ENCODE results near the gene NKD2.
"Not testable (repeated sequence)": the region's sequence is repeated elsewhere in the genome, so short reads cannot be mapped to it uniquely, and the experiment has no call there.

The NKD2 gene

GRCh38 chr5:1008451-1009358 lies at the start of gene NKD2:
Gene NKD2 (plus strand): TSS chr5:1008802. CDS start chr5:1009058, 256 bp downstream.
- no peak for DNase-seq

- DNase-seq, result no peak
Observed at GRCh38 chr5:959581-960531, 48.7 kb upstream of the NKD2 start.

DNA sequence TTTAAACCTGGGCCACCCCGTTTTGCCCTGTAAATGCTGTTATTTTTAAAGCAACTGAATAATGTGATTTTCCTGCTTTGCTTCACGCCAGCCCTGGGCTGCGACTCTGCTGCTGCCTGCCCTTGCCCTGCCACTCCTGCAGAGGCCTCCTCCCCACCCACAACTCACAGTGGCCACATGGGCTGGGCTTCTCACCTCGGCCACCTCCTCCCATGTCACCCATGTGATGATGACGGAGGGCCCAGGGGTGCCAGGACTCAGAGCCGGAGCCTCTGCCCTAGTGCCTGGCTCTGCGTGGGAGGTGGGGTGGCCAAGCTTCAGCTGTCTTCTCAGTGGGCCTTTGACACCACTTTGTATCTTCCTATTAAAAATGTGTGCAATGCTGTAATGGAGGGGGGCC lies 48.1 kb upstream of the NKD2 start:
- DNase-seq, result no peak

GRCh38 chr5:961002-961710 lies 47.4 kb upstream of the NKD2 start:
- DNase-seq, result no peak

- no peak for DNase-seq
Observed at GRCh38 chr5:961711-962240, 46.8 kb upstream of the NKD2 start.

- DNase-seq, result no peak
Observed at GRCh38 chr5:962386-962785, 46.2 kb upstream of the NKD2 start.

DNA sequence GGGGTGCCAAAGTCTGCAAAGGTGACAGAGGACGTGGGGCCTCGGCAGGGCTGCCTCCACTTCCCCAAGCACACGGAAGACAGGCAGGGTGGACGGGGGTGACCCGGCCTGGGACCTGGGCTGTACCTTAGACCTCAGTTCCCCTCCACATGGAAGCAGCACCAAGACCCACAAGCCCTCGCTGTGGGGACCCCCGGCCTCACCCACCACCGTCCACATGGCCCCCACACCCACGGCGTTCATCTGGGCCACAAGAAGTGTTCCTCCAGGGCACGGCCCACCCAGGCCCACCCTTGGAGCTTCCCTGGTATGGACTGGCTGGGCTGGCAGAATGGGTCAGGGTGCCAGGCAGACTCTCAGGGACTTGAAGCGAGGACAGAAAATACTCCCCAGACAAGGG lies 45.8 kb upstream of the NKD2 start:
- DNase-seq, result no peak

DNA sequence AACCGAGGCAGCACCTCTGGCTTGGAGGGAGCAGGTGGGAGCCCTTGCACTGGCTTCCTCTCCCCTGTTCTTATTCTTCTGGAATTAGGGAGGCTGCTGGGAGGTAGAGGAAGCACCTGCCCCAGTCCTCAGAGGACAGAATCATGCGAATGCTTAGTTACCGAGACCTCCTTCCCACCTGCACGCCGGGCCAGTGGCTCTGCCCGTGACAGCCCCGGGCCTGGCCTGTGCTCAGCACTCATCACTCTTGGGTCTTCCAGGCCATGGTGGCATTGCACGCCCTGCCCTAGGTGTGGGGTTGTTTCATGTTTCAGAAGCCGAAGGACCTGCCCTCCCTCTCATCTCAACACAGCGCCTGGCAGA lies 45.3 kb upstream of the NKD2 start:
- DNase-seq, result no peak

GRCh38 chr5:963673-964531 lies 44.7 kb upstream of the NKD2 start:
- DNase-seq, result no peak

DNA sequence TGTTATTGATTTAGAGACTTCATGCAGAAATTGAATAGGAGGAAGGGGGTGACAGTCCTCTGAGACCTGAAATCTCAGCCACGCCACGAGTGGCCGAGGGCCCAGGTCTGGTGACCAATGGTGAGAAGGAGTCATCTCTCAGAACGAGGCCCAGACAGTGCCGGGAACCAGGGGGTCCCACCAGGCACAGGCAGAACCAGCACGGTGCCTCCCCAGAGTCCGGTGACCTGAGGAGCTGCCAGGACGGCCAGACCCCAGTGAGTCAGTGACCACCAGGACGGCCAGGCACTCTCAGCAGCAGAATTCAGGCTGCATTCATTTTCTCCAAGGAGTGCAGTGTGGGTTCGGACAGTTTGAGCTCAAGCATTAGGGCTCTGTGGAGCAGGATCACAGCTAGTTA lies 43.8 kb upstream of the NKD2 start:
- no peak for DNase-seq

DNA sequence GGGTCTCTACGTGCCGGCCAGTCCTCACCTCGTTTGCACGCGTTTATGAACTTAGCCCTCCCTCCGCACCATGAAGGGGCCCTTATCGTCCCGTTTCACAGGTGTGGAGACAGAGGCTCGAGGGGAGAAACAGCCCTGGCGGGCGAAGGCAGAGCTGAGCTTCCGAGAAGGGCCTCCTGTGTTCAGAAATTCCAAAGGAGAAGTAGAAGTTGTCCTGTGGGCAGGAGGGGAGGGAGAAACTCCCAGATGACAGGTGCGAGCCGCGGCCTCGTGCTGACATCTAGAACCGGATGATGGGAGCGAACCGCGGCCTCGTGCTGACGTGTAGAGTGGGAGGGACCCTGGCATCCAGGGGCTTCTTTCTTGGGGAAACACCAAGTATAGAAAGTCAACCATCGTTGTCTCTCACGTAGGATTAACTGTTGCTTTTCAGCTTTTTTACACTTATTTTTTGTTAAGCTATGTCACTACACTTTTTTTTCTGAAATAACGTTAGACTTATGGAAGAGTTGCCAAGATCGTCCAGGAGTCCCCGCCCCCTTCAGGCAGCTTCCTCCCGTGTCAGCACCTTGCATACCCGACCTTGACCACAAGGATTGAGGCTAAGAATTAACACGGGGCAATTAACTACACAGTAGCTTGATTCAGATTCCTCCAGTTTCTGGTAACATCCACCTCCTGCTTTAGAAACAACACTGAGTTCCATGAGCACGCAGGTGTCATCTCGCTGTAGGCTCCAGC lies 42.8 kb upstream of the NKD2 start:
- no peak for DNase-seq

DNA sequence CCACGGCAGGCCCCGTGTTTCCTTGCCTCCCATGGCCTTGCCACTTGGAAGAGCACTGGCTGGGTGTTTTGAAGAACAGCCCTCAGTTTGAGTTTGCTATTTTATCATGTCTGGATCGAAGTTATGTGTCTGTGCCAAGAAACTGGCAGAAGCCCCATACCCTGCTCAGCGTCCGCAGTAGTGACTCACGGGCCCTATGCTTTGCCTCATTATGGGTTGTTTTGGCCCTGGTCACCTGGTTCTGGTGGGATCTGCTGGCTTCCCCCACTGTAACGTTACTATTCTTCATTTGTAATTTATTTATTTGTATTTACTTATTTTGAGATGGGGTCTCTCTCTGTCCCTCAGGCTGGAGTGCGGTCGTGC lies 42.3 kb upstream of the NKD2 start:
- DNase-seq, result no peak

- no peak for DNase-seq
Observed at GRCh38 chr5:966941-967340, 41.7 kb upstream of the NKD2 start.

- DNase-seq, result no peak
Observed at GRCh38 chr5:968881-969280, 39.7 kb upstream of the NKD2 start.

- DNase-seq, result no peak
Observed at GRCh38 chr5:969408-969839, 39.2 kb upstream of the NKD2 start.

- not testable (repeated sequence) for DNase-seq
Observed at GRCh38 chr5:972575-972974, 36.0 kb upstream of the NKD2 start.

- DNase-seq, result no peak
Observed at GRCh38 chr5:976849-977751, 31.5 kb upstream of the NKD2 start.

- DNase-seq, result no peak
Observed at GRCh38 chr5:978054-978453, 30.5 kb upstream of the NKD2 start.

- DNase-seq, result no peak
Observed at GRCh38 chr5:978693-979092, 29.9 kb upstream of the NKD2 start.

Data from GOT3 (cell line).